Naive thymus-derived CD4-positive, alpha-beta T cell (primary cell): Measurements from ENCODE around the gene PRR35. TPM values are rescaled to one million over a fixed set of nuclear protein-coding genes. Genes with fewer than 3 reads are reported as not detected.

Experiments
- ATAC-seq: fragments of 150-1000 bp; cut with Tn5 transposase; 2 replicates; pipeline ENCODE4 v1.10.0; 2021; ENCODE audit warnings: mild to moderate bottlenecking, moderate library complexity
- CTCF ChIA-PET: fragments of 350-600 bp; sonication (Branson Sonifier 250); formaldehyde crosslinking; loops from one replicate; lab custom pipeline; 2021; ENCODE audit warnings: antibody characterized with exemption; lab: Charles Lee
- POLR2A ChIA-PET: fragments of 350-600 bp; sonication (Branson Sonifier 250); formaldehyde crosslinking; loops from one replicate; lab custom pipeline; 2021; ENCODE audit warnings: antibody characterized with exemption, inconsistent platforms; lab: Charles Lee
- DNase-seq, 9 donors: peaks; one replicate each; pipeline versions ENCODE4 v3.0.0 to v3.0.0-alpha.2; 2020 to 2022; ENCODE audit warnings: mixed read lengths in 1 of 9
- H3K27ac ChIP-seq: one replicate; pipeline ENCODE4 v1.7.0; 2013; ENCODE audit warnings: mild to moderate bottlenecking, low read depth, low read length, moderate library complexity
- H3K27me3 ChIP-seq, 2 donors: one replicate each; pipeline ENCODE4 v1.7.0; 2013; ENCODE audit warnings: low read length in 2 of 2, mild to moderate bottlenecking in 2 of 2, moderate library complexity in 2 of 2; ENCODE audit not compliant: control insufficient read depth in 2 of 2, insufficient read depth in 2 of 2
- H3K36me3 ChIP-seq, 3 experiments: 1 replicate in 2 of 3; 2 replicates in 1 of 3; pipeline ENCODE4 v1.7.0; 2013; ENCODE audit warnings: low read length in 3 of 3, mild to moderate bottlenecking in 3 of 3, moderate library complexity in 1 of 3; ENCODE audit not compliant: insufficient read depth in 3 of 3, control insufficient read depth in 2 of 3
- H3K4me1 ChIP-seq, 2 donors: one replicate each; pipeline ENCODE4 v1.7.0; 2013; ENCODE audit warnings: low read length in 2 of 2, mild to moderate bottlenecking in 2 of 2, moderate library complexity in 1 of 2; ENCODE audit not compliant: control insufficient read depth in 2 of 2, insufficient read depth in 2 of 2
- H3K4me3 ChIP-seq: 2 replicates; pipeline ENCODE4 v1.7.0; 2013; ENCODE audit warnings: mild to moderate bottlenecking, low read length
- H3K9me3 ChIP-seq, 3 experiments: 1 replicate in 2 of 3; 2 replicates in 1 of 3; pipeline ENCODE4 v1.7.0; 2013; ENCODE audit warnings: low read length in 3 of 3; ENCODE audit not compliant: control insufficient read depth in 2 of 3
- H3K27ac Mint-ChIP-seq, 9 donors: one replicate each; pipeline ENCODE4 v1.8.0; 2020 to 2022; ENCODE audit warnings: mixed read lengths in 9 of 9, mild to moderate bottlenecking in 8 of 9, moderate library complexity in 5 of 9, inconsistent platforms in 2 of 9
- H3K27me3 Mint-ChIP-seq, 5 donors: one replicate each; pipeline ENCODE4 v1.8.0; 2021 to 2022; ENCODE audit warnings: mixed read lengths in 5 of 5, mild to moderate bottlenecking in 1 of 5
- H3K36me3 Mint-ChIP-seq, 5 donors: one replicate each; pipeline ENCODE4 v1.8.0; 2020 to 2022; ENCODE audit warnings: mixed read lengths in 5 of 5, mild to moderate bottlenecking in 3 of 5, inconsistent platforms in 1 of 5
- H3K4me1 Mint-ChIP-seq, 7 donors: one replicate each; pipeline ENCODE4 v1.8.0; 2020 to 2022; ENCODE audit warnings: mixed read lengths in 7 of 7, mild to moderate bottlenecking in 3 of 7, inconsistent platforms in 1 of 7
- H3K4me3 Mint-ChIP-seq, 10 donors: one replicate each; pipeline ENCODE4 v1.8.0; 2020 to 2022; ENCODE audit warnings: mild to moderate bottlenecking in 10 of 10, mixed read lengths in 10 of 10, moderate library complexity in 6 of 10, inconsistent platforms in 2 of 10
- H3K9me3 Mint-ChIP-seq, 11 donors: one replicate each; pipeline ENCODE4 v1.8.0; 2020 to 2022; ENCODE audit warnings: mixed read lengths in 11 of 11, mild to moderate bottlenecking in 4 of 11, inconsistent platforms in 1 of 11, moderate library complexity in 1 of 11
- intact Hi-C, 2 donors: fragments of 100-400 bp; cut with micrococcal nuclease; formaldehyde crosslinking; loops; one replicate each; pipeline ENCODE4 v1.15.1; 2023
- polyA plus RNA-seq, 2 donors: library from polyadenylated mRNA; unstranded; fragments of 300-500 nt; fragmentation: Illumina TruSeq; gene quantifications; one replicate each; pipeline ENCODE4 v1.2.3, GENCODE V29; 2021
- total RNA-seq, 6 experiments: library from RNA in 5 of 6; stranded (reverse) in 5 of 6; gene quantifications; 1 replicate in 5 of 6; 2 replicates in 1 of 6; pipeline ENCODE4 v1.2.3 and lab custom pipeline; 2021 to 2026

The PRR35 gene
- total and polyA plus RNA-seq, 7 experiments from 2014 or later: not detected

- H3K4me1 Mint-ChIP-seq: peaks cover 21 to 38% (median 30%) of the 10 kb centered on the region in 7 donors
- ATAC-seq (peak; percentile 91), DNase-seq (peak; percentile 79 to 93 (median 89))
- H3K36me3 Mint-ChIP-seq: peaks cover 0 to 2% (median 0%) of the 10 kb centered on the region in 5 donors
- peaks cover 26 to 28% of the 10 kb centered on the region in 2 donors for H3K4me1 ChIP-seq
- H3K27me3 ChIP-seq: no peaks in the 10 kb centered on the region
- H3K27me3 Mint-ChIP-seq: no peaks in the 10 kb centered on the region
- no peaks in the 10 kb centered on the region for H3K36me3 ChIP-seq
- H3K27ac Mint-ChIP-seq: peak within 1 kb of the TSS; percentile 68 to 93 (median 83)
- H3K9me3 Mint-ChIP-seq: no peaks in the 10 kb centered on the region
- ChIA-PET CTCF (interaction anchor here (1.0 kb wide), 1 partner anchor 99 kb away, joined by 4 read pairs; no protein-coding TSS in a partner anchor), POLR2A (interaction anchor here (0.8 to 1.0 kb wide), 2 partner anchors 39 to 109 kb away, joined by 3 to 5 read pairs; partner anchors contain the start of genes METTL26 and NHLRC4)
- H3K9me3 ChIP-seq: no peaks in the 10 kb centered on the region
- peak within 1 kb of the TSS; percentile 97 for H3K27ac ChIP-seq
- intact Hi-C loops: loop anchor here (1.0 to 5.0 kb wide), 8 partner anchors 42 to 825 kb away; partner anchors contain the start of genes METTL26 (in 2 of the 2), RAB11FIP3 (in 2 of the 2), DECR2 (in 1 of the 2) and FAM234A (in 1 of the 2)
- H3K4me3 ChIP-seq: peak within 1 kb of the TSS; percentile 78
- peak within 1 kb of the TSS; percentile 83 to 93 (median 88) for H3K4me3 Mint-ChIP-seq
These were observed 32.9 kb upstream of the PRR35 start, which contains the start of gene CAPN15 for GRCh38 chr16:527015-527903. Gene CAPN15, plus strand, starts transcription at chr16:527712. Its CDS starts 19,127 bp downstream, at chr16:546839.

GRCh38 chr16:528111-529011, 31.8 kb upstream of the PRR35 start:
- H3K4me1 Mint-ChIP-seq: peaks cover 21 to 33% (median 30%) of the 10 kb centered on the region in 7 donors
- Histone ChIP-seq H3K27ac (peak overlapping the region; percentile 79), H3K27me3 (no peaks in the 10 kb centered on the region), H3K4me1 (peaks cover 26 to 28% of the 10 kb centered on the region in 2 donors), H3K9me3 (no peaks in the 10 kb centered on the region), H3K36me3 (no peaks in the 10 kb centered on the region), H3K4me3 (peak overlapping the region; percentile 69)
- intact Hi-C loops: loop anchor here (2.0 to 5.0 kb wide), 5 partner anchors 40 to 824 kb away; partner anchors contain the start of genes DECR2 (in 1 of the 2), FAM234A (in 1 of the 2), GNPTG (in 1 of the 2) and MRPL28 (in 1 of the 2)
- H3K27ac Mint-ChIP-seq: peak overlapping the region; percentile 46 to 93 (median 83)
- peaks cover 0 to 2% (median 0%) of the 10 kb centered on the region in 5 donors for H3K36me3 Mint-ChIP-seq
- CTCF ChIA-PET: interaction anchor here (1.1 kb wide), 1 partner anchor 11 kb away, joined by 3 read pairs; no protein-coding TSS in a partner anchor
- H3K9me3 Mint-ChIP-seq: no peaks in the 10 kb centered on the region
- DNase-seq (peak in 8 of 9 donors; percentile 14 to 65 (median 28)), ATAC-seq (no peak)
- H3K27me3 Mint-ChIP-seq: no peaks in the 10 kb centered on the region
- H3K4me3 Mint-ChIP-seq: peak overlapping the region; percentile 83 to 93 (median 88)
- POLR2A ChIA-PET: interaction anchor here (1.4 kb wide), 1 partner anchor 44 kb away, joined by 5 read pairs; no protein-coding TSS in a partner anchor

- POLR2A ChIA-PET: interaction anchor here (1.4 kb wide), 1 partner anchor 43 kb away, joined by 5 read pairs; no protein-coding TSS in a partner anchor
- Histone ChIP-seq H3K4me1 (peaks cover 26 to 28% of the 10 kb centered on the region in 2 donors), H3K36me3 (no peaks in the 10 kb centered on the region), H3K9me3 (no peaks in the 10 kb centered on the region), H3K27me3 (no peaks in the 10 kb centered on the region), H3K27ac (peak overlapping the region; percentile 79), H3K4me3 (peak overlapping the region; percentile 69)
- peaks cover 21 to 33% (median 30%) of the 10 kb centered on the region in 7 donors for H3K4me1 Mint-ChIP-seq
- H3K4me3 Mint-ChIP-seq: peak overlapping the region; percentile 83 to 93 (median 88)
- CTCF ChIA-PET: interaction anchor here (1.1 kb wide), 1 partner anchor 12 kb away, joined by 3 read pairs; no protein-coding TSS in a partner anchor
- no peaks in the 10 kb centered on the region for H3K27me3 Mint-ChIP-seq
- H3K36me3 Mint-ChIP-seq: peaks cover 0 to 2% (median 0%) of the 10 kb centered on the region in 5 donors
- no peak for ATAC-seq
- peak in 1 of 9 donors; percentile 14 for DNase-seq
- intact Hi-C loops: loop anchor here (2.0 to 5.0 kb wide), 5 partner anchors 40 to 823 kb away; partner anchors contain the start of genes DECR2 (in 1 of the 2), FAM234A (in 1 of the 2), GNPTG (in 1 of the 2) and MRPL28 (in 1 of the 2)
- no peaks in the 10 kb centered on the region for H3K9me3 Mint-ChIP-seq
- peak overlapping the region; percentile 46 to 93 (median 83) for H3K27ac Mint-ChIP-seq
These were observed 31.1 kb upstream of the PRR35 start for GRCh38 chr16:529012-529575.

GRCh38 chr16:530111-530817, 29.9 kb upstream of the PRR35 start:
- peak overlapping the region; percentile 40 to 90 (median 77) for H3K4me3 Mint-ChIP-seq
- H3K4me1 ChIP-seq: peaks cover 25 to 26% of the 10 kb centered on the region in 2 donors
- peaks cover 0 to 4% (median 0%) of the 10 kb centered on the region in 3 experiments for H3K36me3 ChIP-seq
- ATAC-seq (no peak), DNase-seq (no peak)
- intact Hi-C loops: no loop called here
- H3K9me3 ChIP-seq: no peaks in the 10 kb centered on the region
- H3K4me1 Mint-ChIP-seq: peaks cover 21 to 32% (median 29%) of the 10 kb centered on the region in 7 donors
- no peak overlapping the region for H3K27ac Mint-ChIP-seq
- H3K27ac ChIP-seq: no peak overlapping the region
- H3K27me3 ChIP-seq: no peaks in the 10 kb centered on the region
- H3K27me3 Mint-ChIP-seq: no peaks in the 10 kb centered on the region
- no peaks in the 10 kb centered on the region for H3K9me3 Mint-ChIP-seq
- CTCF ChIA-PET: interaction anchor here (0.7 kb wide), 1 partner anchor 206 kb away, joined by 3 read pairs; no protein-coding TSS in a partner anchor
- no peak overlapping the region for H3K4me3 ChIP-seq
- H3K36me3 Mint-ChIP-seq: peaks cover 0 to 2% (median 0%) of the 10 kb centered on the region in 5 donors
- POLR2A ChIA-PET: interaction anchor here (0.9 to 1.1 kb wide), 2 partner anchors 8 to 22 kb away, joined by 3 to 4 read pairs; no protein-coding TSS in a partner anchor

- Histone ChIP-seq H3K4me3 (no peak overlapping the region), H3K9me3 (no peaks in the 10 kb centered on the region), H3K36me3 (peaks cover 0 to 9% (median 0%) of the 10 kb centered on the region in 3 experiments), H3K4me1 (peaks cover 11 to 16% of the 10 kb centered on the region in 2 donors), H3K27me3 (no peaks in the 10 kb centered on the region), H3K27ac (no peak overlapping the region)
- Mint-ChIP-seq H3K9me3 (no peaks in the 10 kb centered on the region), H3K27me3 (no peaks in the 10 kb centered on the region), H3K27ac (no peak overlapping the region), H3K4me1 (peaks cover 10 to 22% (median 18%) of the 10 kb centered on the region in 7 donors), H3K4me3 (no peak overlapping the region), H3K36me3 (no peaks in the 10 kb centered on the region)
- CTCF ChIA-PET: no interaction called here
- ATAC-seq (no peak), DNase-seq (no peak)
- intact Hi-C loops: no loop called here
- POLR2A ChIA-PET: interaction anchor here (0.9 to 1.1 kb wide), 2 partner anchors 9 to 23 kb away, joined by 3 to 4 read pairs; no protein-coding TSS in a partner anchor
These were observed 28.6 kb upstream of the PRR35 start for GRCh38 chr16:531494-532125.
